Liver (tissue), 9 donors: Measurements from ENCODE around the gene TMEM229A. TPM values are rescaled to one million over a fixed set of nuclear protein-coding genes. Genes with fewer than 3 reads are reported as not detected.

Source experiments
- DNase-seq: peaks from one replicate; pipeline ENCODE4 v3.0.0-alpha.2; 2017; ENCODE audit warnings: low spot score
- H3K27ac ChIP-seq, 2 donors: one replicate each; pipeline ENCODE4 v1.7.0; 2013; ENCODE audit warnings: inconsistent platforms in 2 of 2, low read length in 2 of 2, control low read depth in 1 of 2, low read depth in 1 of 2, mild to moderate bottlenecking in 1 of 2
- H3K27me3 ChIP-seq, 4 donors: one replicate each; pipeline versions ENCODE4 v1.6.1 to v1.7.0; 2013; ENCODE audit warnings: low read length in 3 of 4, inconsistent platforms in 1 of 4, mild to moderate bottlenecking in 1 of 4, moderate library complexity in 1 of 4; ENCODE audit not compliant: control insufficient read depth in 4 of 4, insufficient read depth in 4 of 4
- H3K36me3 ChIP-seq, 4 donors: one replicate each; pipeline versions ENCODE4 v1.6.1 to v1.7.0; 2013; ENCODE audit warnings: low read length in 3 of 4, mild to moderate bottlenecking in 3 of 4, low read depth in 1 of 4, moderate library complexity in 1 of 4; ENCODE audit not compliant: control insufficient read depth in 4 of 4, insufficient read depth in 3 of 4
- H3K4me1 ChIP-seq, 4 donors: one replicate each; pipeline versions ENCODE4 v1.6.1 to v1.7.0; 2013; ENCODE audit warnings: low read length in 3 of 4, mild to moderate bottlenecking in 3 of 4, moderate library complexity in 1 of 4; ENCODE audit not compliant: control insufficient read depth in 4 of 4, insufficient read depth in 4 of 4
- H3K4me3 ChIP-seq, 3 donors: one replicate each; pipeline versions ENCODE4 v1.6.1 to v1.7.0; 2013; ENCODE audit warnings: low read length in 3 of 3, control low read depth in 1 of 3, low read depth in 1 of 3, mild to moderate bottlenecking in 1 of 3
- H3K9ac ChIP-seq, 2 donors: one replicate each; pipeline ENCODE4 v1.7.0; 2013; ENCODE audit warnings: low read length in 2 of 2, mild to moderate bottlenecking in 2 of 2, moderate library complexity in 2 of 2, control low read depth in 1 of 2, low read depth in 1 of 2
- H3K9me3 ChIP-seq, 4 donors: one replicate each; pipeline versions ENCODE4 v1.6.1 to v1.7.0; 2013; ENCODE audit warnings: low read length in 3 of 4; ENCODE audit not compliant: control insufficient read depth in 4 of 4
- ATF3 ChIP-seq: IDR thresholded peaks from 2 replicates; pipeline ENCODE4 v1.6.1; 2016; ENCODE audit warnings: antibody characterized with exemption
- CTCF ChIP-seq: fragments of 150-350 bp; IDR thresholded peaks from 2 replicates; pipeline ENCODE4 v1.5.1; 2017; ENCODE audit warnings: improper control_type of control experiment, low read depth, low read length; ENCODE audit not compliant: missing input control
- EGR1 ChIP-seq, 2 donors: IDR thresholded peaks; 2 replicates each; pipeline ENCODE4 v1.6.1; 2016 to 2018; ENCODE audit warnings: antibody characterized with exemption in 2 of 2, low read depth in 2 of 2
- FOXA1 ChIP-seq: IDR thresholded peaks from 2 replicates; pipeline ENCODE4 v1.6.1; 2016; ENCODE audit warnings: antibody characterized with exemption
- FOXA2 ChIP-seq: IDR thresholded peaks from 2 replicates; pipeline ENCODE4 v1.6.1; 2016; ENCODE audit warnings: antibody characterized with exemption
- GABPA ChIP-seq, 2 donors: IDR thresholded peaks in 1 of 2; conservative IDR thresholded peaks in 1 of 2; 2 replicates each; pipeline ENCODE4 v1.6.1; 2016; ENCODE audit warnings: antibody characterized with exemption in 2 of 2, mild to moderate bottlenecking in 1 of 2, moderate library complexity in 1 of 2
- HNF4A ChIP-seq, 2 donors: conservative IDR thresholded peaks; 2 replicates each; pipeline ENCODE4 v1.6.1; 2016; ENCODE audit warnings: antibody characterized with exemption in 2 of 2, mild to moderate bottlenecking in 2 of 2
- HNF4G ChIP-seq: IDR thresholded peaks from 2 replicates; pipeline ENCODE4 v1.6.1; 2016; ENCODE audit warnings: antibody characterized with exemption
- JUND ChIP-seq, 2 donors: IDR thresholded peaks; 2 replicates each; pipeline ENCODE4 v1.6.1; 2016; ENCODE audit warnings: antibody characterized with exemption in 2 of 2
- MAX ChIP-seq: IDR thresholded peaks from 2 replicates; pipeline ENCODE4 v1.6.1; 2016; ENCODE audit warnings: antibody characterized with exemption
- NR2F2 ChIP-seq: IDR thresholded peaks from 2 replicates; pipeline ENCODE4 v1.6.1; 2016; ENCODE audit warnings: antibody characterized with exemption
- RAD21 ChIP-seq, 2 donors: IDR thresholded peaks; 2 replicates each; pipeline ENCODE4 v1.6.1; 2016; ENCODE audit warnings: antibody characterized with exemption in 2 of 2, mild to moderate bottlenecking in 2 of 2
- REST ChIP-seq: IDR thresholded peaks from 2 replicates; pipeline ENCODE4 v1.6.1; 2016; ENCODE audit warnings: antibody characterized with exemption, mild to moderate bottlenecking
- RXRA ChIP-seq, 2 donors: IDR thresholded peaks; 2 replicates each; pipeline ENCODE4 v1.6.1; 2017 to 2018; ENCODE audit warnings: antibody characterized with exemption in 2 of 2, mild to moderate bottlenecking in 1 of 2
- SP1 ChIP-seq: IDR thresholded peaks from 2 replicates; pipeline ENCODE4 v1.6.1; 2018; ENCODE audit warnings: antibody characterized with exemption, mild to moderate bottlenecking
- TAF1 ChIP-seq: conservative IDR thresholded peaks from 2 replicates; pipeline ENCODE4 v1.6.1; 2016; ENCODE audit warnings: antibody characterized with exemption, mild to moderate bottlenecking
- YY1 ChIP-seq: IDR thresholded peaks from 2 replicates; pipeline ENCODE4 v1.6.1; 2016; ENCODE audit warnings: antibody characterized with exemption, mild to moderate bottlenecking
- ZBTB33 ChIP-seq: IDR thresholded peaks from 2 replicates; pipeline ENCODE4 v1.6.1; 2016; ENCODE audit warnings: antibody characterized with exemption
- polyA plus RNA-seq, 2 donors: library from polyadenylated mRNA; stranded (reverse) in 1 of 2; unstranded in 1 of 2; fragments of 200-250 nt in 1 of 2; fragments of >200 nt in 1 of 2; fragmentation: Nextera tagmentation in 1 of 2; extraction: Ambion mirVana in 1 of 2; gene quantifications; one replicate each; pipeline versions ENCODE4 v1.2.1 to v1.2.3, GENCODE V29; 2013 to 2015
- total RNA-seq, 2 donors: library from RNA; depleted of rRNA; stranded (reverse); fragments of >200 nt; gene quantifications; one replicate each; pipeline ENCODE4 v1.2.3, GENCODE V29; 2014
- donor health status: healthy.
- donor health status: healthy.
- donor health status: healthy.
- donor health status: healthy.
- donor health status: healthy.

TMEM229A gene
- total and polyA plus RNA-seq, 4 donors: 0.23 TPM; not detected in 3

GRCh38 chr7:124076841-124077240, 44.0 kb upstream of the TMEM229A start:
- no peak for TF ChIP-seq HNF4A (conservative IDR thresholded peaks at IDR 0.05)
- no peak for TF ChIP-seq GABPA (IDR thresholded peaks at IDR 0.05 in 1 of 2, conservative IDR thresholded peaks at IDR 0.05 in 1 of 2)
- TF ChIP-seq SP1: no peak
- no peak for TF ChIP-seq FOXA1
- TF ChIP-seq HNF4G: no peak
- no peak for TF ChIP-seq ZBTB33
- no peak for TF ChIP-seq RAD21 (IDR thresholded peaks at IDR 0.05)
- no peak for TF ChIP-seq ATF3
- TF ChIP-seq CTCF: no peak
- no peak for TF ChIP-seq FOXA2
- TF ChIP-seq EGR1 (IDR thresholded peaks at IDR 0.05; ENCODE audit: low read depth in 2 of 2): no peak
- no peak for TF ChIP-seq JUND (IDR thresholded peaks at IDR 0.05)
- no peak for TF ChIP-seq RXRA (IDR thresholded peaks at IDR 0.05)
- no peak for TF ChIP-seq MAX
- no peak for TF ChIP-seq REST
- TF ChIP-seq NR2F2: no peak
- no peak for TF ChIP-seq YY1
- no peak for TF ChIP-seq TAF1
- no peak for DNase-seq
- Histone ChIP-seq H3K36me3 (no peaks in the 10 kb centered on the region), H3K4me3 (no peak overlapping the region), H3K9ac (no peak overlapping the region), H3K27ac (no peak overlapping the region), H3K4me1 (no peaks in the 10 kb centered on the region), H3K9me3 (no peaks in the 10 kb centered on the region), H3K27me3 (no peaks in the 10 kb centered on the region)
